ENCODE results near the gene MAP3K1. TPM values are rescaled to one million over a fixed set of nuclear protein-coding genes. Genes with fewer than 3 reads are reported as not detected.

MAP3K1 gene
- total RNA-seq, 4 donors from 2014 or later = 19.4 to 26.3 (median 19.7) TPM

DNA sequence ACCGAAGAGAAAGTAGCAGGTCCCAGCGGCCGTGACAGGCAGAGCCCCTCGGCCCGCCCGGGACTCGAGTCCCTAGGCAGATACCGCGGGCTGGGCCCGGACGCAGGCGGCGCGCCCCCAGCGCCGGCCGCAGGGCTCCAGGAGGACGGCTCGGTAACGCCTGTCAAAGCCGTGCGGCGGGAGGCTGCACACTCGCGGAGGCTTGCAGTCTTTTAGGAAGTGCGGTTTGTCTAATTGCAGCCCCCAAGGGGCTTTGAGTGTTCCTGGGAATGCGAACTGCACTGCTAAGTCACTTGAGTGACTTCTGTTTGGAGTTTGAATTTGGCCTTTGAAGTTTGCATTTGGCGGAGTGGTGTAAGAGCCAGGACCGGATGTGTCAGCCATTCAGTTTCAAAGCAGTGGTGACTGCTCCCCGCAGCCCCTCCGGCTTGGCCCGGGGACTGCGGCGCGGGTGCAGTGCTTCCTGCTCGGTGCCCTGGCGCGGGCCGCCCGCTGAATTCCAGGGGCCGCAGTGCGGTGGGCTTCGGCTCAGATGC lies 1.3 kb downstream of the MAP3K1 start:
- TF ChIP-seq, protein P1, sequence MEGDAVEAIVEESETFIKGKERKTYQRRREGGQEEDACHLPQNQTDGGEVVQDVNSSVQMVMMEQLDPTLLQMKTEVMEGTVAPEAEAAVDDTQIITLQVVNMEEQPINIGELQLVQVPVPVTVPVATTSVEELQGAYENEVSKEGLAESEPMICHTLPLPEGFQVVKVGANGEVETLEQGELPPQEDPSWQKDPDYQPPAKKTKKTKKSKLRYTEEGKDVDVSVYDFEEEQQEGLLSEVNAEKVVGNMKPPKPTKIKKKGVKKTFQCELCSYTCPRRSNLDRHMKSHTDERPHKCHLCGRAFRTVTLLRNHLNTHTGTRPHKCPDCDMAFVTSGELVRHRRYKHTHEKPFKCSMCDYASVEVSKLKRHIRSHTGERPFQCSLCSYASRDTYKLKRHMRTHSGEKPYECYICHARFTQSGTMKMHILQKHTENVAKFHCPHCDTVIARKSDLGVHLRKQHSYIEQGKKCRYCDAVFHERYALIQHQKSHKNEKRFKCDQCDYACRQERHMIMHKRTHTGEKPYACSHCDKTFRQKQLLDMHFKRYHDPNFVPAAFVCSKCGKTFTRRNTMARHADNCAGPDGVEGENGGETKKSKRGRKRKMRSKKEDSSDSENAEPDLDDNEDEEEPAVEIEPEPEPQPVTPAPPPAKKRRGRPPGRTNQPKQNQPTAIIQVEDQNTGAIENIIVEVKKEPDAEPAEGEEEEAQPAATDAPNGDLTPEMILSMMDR (IDR thresholded peaks at IDR 0.05; ENCODE audit: low read depth) = no peak

DNA sequence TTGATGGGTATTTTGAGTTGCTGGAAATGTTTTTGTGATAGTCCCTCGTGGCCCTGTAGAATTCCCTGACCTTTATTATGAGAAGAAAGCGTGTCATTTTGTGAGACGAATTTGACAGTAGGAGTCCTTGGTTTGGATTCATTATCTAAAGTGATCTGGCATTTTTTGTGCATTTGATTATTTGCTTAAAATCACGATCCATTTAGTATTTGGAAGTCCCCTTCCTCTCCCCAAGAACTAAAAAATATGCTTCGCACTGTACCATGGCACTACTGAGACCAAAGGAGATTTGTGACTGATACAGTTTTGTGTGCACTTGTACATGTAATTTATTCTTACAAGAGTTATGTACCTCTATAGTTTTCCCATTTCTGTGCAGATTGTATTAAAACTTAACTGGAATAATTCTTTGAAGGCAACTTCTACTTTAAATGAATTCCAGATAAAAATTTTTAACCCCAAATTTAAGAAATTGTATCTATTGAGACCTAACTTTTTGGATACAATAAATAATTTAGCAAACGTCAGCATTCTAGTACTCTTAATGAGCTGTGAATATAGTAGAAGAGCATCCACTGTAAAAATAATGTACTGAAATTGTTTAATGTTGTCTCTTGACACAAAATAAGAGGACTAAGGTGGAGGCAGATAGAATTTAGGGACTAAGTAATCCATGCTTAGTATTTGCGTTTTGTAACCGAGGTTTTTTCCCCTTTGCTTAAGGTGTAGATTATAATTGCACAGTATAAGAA lies 2.1 kb downstream of the MAP3K1 start:
- TF ChIP-seq, protein P1 (IDR thresholded peaks at IDR 0.05; ENCODE audit: low read depth) = no peak

DNA sequence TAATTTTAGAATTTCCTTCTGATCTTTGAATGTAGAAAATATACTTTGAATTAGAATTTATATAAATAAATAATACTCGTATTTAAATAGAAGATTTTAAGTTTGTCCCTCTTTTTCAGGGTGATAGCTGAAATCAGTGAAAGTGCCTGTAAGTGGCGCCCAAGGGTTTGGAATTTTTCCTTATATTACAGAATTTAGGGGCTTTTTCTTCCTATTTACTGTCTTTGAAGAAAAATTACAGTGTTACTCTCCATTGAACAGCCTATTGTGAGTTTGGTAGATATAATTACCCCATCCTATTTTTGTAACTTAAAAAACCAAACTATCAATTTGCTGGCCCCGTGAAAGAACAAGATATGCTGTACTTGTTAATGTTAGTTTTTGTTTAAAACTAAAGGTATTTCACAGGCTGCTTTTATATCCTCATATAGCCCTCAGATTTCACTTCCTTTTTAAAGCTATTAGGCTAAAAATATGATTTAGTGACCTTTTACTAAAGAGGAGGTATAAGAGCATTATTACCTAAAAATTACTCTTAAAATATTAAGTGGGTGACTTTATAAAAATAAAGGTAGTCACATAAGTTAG lies 3.2 kb downstream of the MAP3K1 start:
- TF ChIP-seq, protein P1 (IDR thresholded peaks at IDR 0.05; ENCODE audit: low read depth) = no peak

DNA sequence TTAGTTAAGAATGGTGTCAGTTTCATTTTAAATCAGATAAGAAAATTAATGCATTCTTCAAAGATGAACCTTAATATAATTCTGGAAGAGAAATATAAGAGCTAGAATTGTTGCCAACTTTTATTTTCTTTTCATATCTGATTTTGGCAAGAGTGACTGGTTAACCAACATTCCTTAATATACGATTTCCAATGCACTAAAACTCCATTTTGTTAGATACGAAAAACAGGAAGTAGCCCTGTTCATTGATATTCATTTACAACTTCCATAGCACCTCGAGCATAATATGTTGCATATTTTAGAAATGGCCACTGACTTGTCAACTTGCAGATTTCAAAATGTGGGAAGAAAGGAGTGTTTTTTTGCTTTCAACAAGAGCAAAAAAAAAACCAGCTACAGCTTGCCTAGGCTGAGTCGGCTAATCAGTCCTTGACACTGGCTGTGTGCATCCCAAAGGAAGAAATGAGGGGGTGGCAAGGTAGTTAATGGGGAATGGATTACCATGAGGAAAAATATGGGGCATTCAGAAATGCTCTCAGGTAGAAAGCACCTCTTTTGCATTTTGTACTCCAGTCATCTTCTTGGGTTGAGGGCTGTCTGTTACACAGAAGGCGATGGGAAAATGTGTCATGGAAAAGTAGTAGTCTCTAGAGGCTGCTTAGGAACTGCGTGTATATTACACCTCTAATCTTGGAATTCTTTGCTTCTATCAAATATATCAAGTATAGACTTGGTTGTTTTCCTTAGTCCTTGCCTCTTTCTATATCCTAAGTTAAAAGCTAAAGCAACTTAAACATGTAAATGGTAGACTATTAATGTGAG lies 3.9 kb downstream of the MAP3K1 start:
- TF ChIP-seq, protein P1 (IDR thresholded peaks at IDR 0.05; ENCODE audit: low read depth) = no peak

DNA sequence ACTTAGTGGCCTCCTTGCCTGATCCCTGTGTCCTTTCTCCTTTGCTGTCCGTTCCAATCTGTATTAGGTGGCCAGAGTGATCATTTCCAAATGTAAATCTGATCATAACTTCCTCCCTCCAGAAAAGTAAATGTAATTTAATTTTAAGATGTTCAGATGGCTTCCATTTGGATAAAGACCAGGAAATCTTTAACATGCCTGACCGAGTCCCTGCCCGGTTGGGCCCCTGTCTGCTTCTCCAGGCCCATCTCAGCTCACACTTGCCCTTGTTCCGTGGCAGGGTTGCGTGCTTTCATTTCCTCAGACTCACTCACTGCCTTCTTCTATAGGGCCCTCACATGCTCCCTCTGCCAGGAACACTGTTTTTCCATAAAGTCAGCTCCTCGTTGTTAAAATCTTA lies 7.6 kb downstream of the MAP3K1 start:
- TF ChIP-seq, protein P1 (IDR thresholded peaks at IDR 0.05; ENCODE audit: low read depth) = no peak

DNA sequence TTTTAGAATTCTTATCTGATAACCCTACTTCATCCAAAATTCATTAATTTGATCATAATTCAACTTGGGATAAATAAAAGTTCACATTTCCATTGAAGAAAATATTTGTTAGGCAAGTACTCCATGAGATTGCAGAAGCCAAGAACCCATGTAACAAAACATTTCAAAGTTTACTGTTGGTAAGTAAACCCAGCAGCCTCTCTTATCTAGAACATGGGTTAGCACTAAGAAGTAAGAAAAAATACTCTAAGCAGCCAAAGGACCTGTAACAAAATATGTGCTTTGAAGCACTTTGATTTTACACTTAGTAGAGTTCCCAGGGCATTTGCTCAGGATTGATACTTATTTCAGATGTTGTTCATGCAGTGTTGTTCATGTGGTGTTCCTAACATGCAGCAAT lies 8.7 kb downstream of the MAP3K1 start:
- TF ChIP-seq, protein P1 (IDR thresholded peaks at IDR 0.05; ENCODE audit: low read depth) = no peak

All from subcutaneous adipose tissue (tissue), 4 donors.